ENCODE results near the gene ALKBH3.

- no peak for TF ChIP-seq CTCF (IDR thresholded peaks at IDR 0.05 in 4 of 5, conservative IDR thresholded peaks at IDR 0.05 in 1 of 5)
- TF ChIP-seq POLR2A (IDR thresholded peaks at IDR 0.05) = no peak
Observed at GRCh38 chr11:43948341-43949225, 68.0 kb downstream of the ALKBH3 start.

All from gastrocnemius medialis (tissue), 4 donors.